Activated naive CD4-positive, alpha-beta T cell treated with Interleukin-2 at 50 U/mL for 16 hours (primary cell): ENCODE measurements around the gene RHEB.
A peak's percentile ranks its signal among the peaks of the same experiment; 100 is the strongest.

Experiments used
- DNase-seq: peaks from one replicate; pipeline ENCODE4 v3.0.0-alpha.2; 2020

Gene RHEB

DNA sequence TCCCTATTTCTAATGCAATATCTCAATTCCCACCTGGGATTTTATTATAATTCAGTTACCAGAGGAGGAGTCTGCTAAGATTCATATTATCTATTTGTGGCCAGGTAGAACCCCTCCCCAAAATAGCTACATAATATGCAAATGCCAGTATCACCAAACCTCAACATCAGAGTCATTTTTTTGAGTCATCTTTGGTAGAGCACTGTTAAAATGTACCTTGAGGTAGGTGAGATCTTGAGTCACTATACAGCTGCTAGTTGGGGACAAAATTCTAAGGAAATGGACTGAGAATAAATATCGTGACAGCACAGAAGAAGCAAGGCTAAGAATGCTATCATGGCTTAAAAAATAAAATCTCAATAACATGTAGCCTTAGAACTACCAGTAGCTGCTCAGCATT is 75.1 kb downstream of the RHEB start:
- DNase-seq: no peak

DNA sequence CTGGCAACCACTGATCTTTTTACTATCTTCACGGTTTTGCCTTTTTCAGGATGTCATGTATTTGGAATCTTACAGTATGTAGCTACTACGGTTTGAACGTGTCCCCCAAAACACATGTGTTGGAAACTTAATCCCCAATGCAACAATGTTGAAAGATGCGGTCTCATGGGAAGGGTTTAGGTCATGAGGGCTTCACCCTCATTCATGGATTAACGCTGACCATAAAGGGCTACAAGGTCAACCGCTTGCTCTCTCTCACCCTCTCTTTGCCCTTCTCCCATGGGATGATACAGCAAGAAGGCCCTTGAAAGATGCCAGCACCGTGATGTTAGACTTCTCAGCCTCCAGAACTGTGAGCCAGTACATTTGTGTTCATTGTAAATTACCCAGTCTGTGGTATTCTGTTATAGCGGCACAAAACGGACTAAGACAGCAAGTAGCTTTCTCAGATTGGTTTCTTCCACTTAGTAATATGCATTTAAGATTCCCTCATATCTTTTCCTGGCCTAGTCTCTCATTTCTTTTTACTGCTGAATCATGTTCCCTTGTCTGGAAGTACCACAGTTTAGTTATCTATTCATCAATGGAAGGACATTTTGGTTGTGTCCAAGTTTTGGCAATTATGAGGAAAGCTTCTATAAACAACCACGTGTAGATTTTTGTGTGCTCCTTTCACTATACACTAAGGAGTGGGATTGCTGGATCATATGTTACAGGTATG is 76.8 kb downstream of the RHEB start:
- DNase-seq: no peak

DNA sequence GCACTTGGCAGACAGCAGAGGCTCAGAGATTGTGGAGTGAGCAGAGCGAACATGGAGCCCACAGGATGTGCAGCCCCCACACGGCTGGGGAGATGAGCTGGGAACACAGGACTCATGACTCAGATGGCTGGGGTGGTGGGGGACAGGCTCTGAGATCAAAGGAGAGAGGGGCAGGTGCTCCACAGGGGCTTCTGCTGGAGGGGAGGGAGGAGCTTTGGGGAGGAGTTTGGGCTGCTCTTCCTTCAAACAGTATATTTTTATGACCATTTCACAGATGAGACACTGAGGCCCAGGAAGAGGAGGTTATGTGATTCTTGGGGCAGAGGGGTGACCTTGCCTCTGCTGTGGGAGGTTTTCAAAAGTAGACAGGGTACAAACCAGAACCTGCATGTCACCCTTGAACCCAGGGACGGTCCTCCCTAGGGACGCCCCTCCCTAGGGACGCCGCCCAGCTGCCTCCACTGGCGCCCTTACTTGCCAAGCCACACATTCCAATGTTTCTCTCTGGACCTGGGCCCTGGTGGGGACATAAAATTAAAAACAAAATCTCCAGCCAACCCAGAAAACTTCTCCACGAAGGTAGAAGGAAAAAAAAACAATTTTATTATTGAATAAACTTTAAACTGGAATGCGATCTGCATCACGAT is 78.8 kb downstream of the RHEB start:
- no peak for DNase-seq

DNA sequence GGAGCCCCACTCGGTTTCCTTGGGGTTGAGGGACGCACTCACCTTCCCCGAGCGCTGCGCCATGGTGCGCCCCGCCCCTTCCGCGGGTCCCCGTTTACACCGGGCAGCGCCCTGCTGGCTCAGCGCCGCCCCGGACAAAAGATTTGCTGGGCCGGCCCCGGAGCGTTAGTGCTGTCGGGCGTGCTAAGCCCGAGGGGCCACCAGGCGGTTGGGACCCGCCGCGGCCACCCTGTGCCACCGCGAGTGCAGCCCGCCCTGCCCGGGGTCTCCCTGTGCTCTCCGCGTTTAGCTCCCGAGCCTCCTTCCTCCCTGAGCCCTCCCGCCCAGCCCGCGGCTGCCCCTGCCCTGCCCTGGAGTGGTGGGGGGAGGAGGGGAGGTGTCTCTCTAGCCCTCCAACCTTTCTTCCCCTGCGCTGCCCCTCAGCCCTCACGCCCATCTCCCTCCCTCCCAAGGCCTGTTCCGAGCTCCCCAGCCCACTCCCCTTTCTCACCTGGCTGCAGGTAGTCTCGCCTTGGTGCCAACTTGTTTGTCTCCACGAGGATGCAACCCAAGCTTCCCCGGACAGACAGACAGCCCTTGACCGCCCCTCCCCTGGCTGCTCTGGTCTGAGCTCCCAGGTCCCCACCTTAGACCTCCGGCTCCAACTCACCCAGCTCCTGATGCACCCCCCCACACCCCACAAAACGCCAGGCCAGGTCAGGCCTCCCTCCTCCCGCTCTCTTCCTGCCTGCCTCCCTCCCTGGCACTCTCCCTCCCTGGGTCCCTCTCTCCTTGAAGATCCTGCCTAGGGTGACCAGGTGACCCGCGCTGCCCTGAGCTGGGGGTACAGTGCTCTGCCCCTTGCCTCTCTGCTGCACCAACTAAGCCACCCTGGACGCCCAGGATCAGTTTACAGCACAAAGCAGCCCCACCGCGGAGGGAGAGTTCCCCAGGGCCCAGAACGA is 79.6 kb downstream of the RHEB start, which contains the start of gene CRYGN:
CRYGN (minus strand) TSS at position 287 of the 944 bp plus-strand sequence; CDS start at position 63, 224 bp downstream.
- DNase-seq: peak; percentile 23

DNA sequence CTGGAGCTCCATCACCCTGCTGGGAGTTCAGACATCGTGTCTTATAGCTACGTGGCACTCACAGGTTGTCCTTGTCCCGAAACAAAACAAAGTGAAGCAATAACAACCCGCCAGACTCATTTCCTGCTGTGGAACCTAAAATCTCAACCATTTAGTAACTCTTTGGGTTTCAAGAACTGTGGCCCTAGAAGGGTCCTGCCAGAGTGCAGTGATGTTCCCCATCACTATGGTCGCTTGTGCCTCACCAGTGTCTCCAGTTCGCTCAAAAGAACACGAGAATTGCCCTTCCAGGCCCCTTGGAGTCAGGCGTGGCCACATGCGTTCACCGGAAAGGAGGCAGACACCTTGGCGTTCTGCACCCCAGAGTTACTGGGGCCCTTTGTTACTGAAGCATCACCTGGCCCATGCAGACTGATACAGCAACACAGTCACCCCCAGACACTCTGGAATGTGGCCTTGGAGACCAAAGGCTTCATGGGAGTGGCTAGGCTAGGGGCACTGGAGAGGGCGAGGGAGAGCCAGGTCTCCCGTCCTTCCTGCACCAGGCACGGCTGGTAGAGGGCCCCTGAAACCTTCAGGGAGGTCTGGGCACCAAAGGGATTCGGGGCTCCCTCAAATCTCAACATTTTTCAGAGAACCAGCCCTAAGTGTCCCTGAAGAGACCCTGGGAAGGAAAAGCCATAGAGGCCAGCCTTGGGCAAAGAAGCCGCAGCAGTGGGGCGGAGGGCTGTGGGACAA is 80.7 kb downstream of the RHEB start:
- no peak for DNase-seq

DNA sequence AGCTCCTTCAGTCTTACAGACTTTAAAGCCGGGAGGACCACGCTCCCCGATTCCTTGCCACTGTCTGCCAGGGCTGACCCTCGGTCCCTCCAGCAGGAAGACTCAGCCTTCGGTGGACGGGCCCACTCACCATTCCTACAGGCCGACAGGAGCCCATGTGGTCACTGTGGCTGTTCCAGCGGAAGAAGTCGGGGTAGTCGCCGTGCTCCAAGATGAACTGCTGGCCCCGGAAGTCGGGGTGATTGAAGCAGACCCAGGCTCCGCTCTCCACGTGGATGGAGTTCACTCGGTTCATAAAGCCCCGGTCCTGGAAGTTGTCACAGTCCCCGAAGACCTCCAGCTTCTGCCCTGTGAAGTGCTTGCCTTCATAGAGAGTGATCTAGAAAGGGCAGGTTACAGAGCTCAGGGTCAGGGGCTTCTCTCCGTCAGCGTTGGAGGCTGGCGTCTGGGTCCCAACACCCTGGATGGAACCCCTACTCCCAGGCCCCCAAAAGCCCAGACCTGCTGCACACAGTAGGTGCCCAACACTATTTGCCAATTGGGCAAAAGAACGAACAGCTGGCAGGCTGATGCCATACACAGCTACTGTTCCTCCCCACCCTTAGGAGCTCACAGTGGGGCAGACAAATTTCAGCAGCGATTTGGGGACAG is 81.7 kb downstream of the RHEB start:
- DNase-seq: no peak

DNA sequence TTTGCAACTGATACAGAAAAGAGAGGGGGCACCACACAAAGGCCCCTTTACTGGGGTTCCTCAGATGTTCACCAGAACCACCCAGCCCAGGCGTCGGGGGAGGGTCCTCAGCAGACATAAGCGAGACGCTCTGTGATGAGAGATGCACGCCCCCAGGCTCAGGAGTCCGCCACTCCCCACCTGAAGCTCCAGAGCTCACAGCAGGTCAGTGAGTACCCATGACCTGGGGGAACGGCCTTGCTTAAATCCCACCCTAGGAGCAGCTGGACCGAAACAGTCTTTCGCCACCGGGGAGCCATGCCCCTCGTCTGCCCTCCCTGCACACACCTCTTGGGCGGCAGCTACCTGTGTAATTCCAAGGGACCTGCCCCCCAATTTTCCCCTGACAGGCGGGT is 82.5 kb downstream of the RHEB start:
- no peak for DNase-seq

DNA sequence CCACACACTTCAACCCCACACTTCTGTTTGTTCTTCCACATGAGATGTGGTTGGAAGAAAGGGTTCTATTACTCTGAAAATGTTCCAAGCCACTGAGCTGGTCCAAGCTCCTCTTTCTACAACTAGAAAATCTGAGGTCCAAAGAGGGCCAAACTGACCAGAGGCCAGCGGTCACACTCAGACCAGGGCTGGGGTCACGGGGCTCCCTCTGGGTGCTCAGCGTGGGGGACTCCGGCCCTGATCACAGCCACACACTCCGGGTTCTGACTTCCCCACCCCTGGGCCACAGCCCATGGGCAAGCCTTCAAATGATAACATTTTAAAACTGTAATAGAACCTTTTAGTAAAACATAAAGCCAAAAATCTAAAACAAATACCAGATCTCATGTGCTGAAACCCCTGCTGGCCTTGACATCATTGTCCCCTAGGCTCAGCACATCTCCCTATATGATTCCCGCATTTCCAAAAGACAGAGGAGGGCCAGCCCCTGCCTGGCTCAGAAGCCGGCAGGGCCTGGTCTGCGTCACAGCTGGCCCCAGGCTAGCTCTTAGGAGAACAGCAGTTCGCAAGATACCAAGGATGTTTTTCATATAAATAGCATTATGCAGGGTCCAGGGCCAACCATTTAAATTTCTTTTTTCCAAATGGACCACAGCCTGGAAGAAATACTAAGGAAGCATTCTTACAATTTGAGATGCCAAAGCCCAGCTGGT is 83.1 kb downstream of the RHEB start:
- DNase-seq: no peak

DNA sequence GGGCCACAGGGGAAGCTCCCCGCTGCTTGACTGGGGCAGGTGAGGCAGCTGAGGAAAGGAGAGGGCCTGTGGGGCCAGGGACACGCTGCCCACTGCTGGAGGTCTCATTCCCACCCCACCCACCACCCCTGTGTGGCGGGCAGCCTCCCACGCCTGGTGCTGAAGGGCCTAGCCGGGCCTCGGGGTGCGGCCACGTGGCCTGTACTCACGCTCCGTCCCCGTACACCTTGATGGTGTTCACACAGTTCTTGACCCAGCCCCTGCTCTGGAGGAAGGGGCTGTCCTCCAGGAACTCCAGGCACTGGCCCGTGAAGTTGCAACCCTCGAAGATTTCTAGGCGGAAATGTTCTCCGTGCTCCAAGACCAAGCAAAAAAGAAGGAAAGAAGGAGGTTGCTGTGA is 83.7 kb downstream of the RHEB start:
- DNase-seq: no peak

DNA sequence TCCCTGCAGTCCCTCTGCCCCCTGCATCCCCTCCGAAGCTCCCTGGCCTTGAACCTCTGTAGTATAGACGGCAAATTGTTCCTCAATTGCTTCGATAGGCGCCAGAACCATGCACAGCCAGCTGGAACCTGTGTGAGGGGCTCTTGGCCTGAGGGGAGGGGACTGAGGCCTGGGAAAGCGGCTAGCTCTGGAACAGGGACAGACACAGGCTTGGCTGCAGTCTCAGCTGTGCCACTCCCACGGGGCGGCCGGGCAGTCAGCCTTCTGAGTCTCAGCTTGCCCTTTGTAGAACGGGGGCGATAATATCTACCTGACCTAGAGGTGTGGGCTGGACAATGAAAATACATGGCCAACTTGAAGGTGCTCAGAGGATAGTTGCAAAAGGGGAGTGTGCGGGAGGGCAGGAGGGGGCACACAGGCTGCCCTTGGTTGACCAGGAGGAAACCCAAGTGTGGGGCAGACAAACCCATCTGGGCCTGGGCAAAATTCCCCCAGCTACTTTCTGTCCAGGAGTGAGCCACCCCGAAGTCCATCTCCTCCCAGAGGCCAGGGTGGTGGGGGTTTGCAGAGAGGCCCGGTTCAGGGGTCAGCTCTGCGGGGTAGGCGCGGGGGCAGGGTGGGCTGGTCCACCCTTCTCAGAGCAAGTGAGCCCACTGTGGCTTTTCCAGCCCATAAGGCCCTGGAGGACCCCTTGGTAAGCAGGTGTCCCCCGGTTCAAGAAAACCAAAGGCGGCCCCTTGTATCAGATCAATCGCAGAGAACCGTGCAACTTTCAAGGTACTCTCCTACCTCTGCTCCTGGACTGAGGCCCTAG is 84.4 kb downstream of the RHEB start:
- no peak for DNase-seq

DNA sequence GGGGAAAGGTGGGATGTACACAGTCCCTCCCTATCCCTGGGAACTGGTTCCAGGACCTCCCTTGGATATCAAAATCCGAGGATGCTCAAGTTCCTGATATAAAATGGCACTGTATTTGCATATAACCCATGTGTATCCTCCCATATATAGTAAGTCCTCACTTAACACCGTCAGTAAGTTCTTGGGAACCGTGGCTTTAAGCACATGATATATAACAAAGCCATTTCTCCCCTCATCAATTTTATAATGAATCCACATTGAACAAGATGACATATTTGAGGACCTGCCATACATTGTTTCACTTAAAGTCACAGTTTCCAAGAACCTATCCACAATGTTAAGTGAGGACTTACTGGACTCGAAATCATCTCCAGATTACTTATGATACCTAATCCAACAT is 85.1 kb downstream of the RHEB start:
- no peak for DNase-seq

DNA sequence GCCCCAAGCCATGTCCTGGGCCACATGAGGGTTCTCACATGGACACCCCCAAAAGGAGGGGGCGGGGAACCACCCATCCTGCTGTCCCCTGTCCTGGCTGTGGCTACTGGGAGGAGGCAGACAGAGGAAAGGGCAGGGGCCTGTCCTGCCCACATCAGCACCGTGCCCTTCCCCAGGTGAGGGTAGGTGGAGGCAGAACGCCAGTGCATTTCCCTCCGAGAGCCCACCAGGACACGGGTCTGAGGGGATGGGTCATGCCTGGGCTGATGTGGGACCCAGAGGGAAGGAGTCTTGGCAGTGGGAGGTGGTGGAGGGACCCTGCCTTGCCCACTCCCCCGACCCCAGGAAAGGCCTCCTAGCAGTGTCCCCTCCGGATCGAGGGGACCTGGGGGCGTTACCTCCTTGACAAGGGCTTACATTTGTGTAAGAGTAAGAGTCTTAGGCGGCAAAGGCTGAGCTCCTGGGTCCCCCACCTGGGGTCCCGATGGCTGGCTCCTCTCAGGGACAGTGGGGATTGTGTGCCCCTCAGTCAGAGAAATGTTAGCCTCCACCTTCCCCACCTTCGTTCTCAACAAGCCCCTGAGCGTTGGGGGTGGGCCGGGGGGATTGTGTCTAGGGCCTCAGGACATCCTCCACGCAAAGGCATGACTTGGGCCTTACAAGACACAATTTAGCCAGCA is 85.8 kb downstream of the RHEB start:
- DNase-seq: no peak

DNA sequence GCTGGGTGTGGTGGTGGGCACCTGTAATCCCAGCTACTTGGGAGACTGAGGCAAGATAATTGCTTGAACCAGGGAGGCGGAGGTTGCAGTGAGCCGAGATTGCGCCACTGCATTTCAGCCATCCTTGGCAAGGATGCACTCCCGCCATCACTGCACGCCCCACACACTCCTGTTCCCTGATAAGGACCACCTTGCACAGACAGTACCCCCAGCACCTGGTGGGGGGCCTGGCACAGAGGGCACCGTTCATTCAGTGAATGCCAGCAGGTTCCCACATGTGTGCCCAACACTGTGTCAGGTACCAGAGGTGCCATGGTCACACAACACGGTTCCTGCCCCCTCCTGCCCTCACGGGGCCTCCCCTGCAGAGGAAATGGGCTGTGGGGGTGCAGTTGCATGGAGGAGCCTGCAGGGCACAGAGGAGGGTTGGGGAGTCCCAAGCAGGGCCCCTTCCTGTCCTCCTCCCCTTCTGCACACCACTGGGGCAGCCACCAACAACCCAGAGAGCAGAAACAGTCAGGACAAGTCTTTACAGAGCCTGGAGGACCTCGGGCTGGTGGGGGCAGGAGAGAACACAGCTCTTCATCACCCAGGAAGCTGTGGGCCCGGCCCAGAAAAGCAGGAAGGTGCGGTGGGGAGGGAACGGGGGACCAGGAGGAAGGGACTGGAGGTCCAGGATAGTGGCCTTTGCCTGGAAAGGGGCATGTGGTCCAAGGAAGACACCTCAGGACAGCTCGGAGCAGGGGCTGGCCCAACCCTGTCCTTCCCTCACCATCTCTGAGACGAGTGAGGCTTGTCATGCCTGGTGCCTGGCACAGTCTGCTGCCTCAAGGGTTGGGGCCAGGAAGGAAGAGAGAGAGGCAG is 86.8 kb downstream of the RHEB start:
- peak; percentile 68 for DNase-seq

DNA sequence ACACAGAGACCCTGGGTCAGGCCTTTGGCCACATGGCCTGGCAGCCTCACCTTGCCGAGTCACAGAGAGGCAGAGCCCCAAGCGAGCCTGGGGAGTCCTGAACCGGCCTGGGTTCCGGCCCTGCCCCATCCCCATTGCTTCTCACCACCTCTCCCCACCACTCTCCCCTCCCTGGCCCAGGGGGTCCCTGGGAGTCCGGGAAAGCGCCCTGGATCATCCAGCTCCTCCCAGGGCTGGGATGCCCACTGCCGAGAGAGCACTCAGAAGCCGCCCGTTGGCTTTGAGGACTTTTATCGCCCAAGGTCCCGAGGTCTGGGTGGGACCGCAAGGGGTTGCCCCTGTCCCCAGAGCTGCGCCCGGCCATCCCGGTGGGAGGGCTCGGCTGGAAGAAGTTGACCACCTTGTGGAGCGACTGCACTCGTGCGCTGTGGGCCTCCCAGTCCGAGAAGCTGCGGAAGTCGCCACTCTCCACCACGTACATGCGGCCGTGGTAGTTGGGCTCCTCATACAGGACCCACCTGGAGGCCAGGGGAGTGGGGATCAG is 87.9 kb downstream of the RHEB start:
- DNase-seq: no peak

DNA sequence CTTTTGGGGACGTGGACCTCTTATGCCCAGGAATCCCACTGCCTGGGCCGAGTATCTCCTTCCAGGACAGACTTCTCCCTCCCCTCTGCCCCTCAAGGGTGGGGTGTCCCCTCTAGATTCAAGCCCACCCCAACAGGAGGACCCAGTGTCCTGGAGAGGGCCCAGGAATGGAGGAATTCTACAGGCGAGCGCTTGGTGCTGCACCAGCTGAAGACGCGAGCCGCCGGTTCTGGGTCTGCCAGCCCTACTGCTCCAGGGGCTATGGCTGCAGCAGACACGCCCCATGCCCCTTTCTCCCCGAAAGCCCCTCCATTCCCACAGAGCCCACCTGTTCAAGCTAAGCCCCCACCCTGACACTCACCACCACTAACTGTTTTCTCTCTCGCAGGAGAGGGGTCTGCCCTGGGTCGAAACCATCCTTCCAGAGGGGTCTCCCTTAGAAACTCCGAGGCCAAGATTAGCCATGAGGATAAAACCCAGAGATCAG is 88.4 kb downstream of the RHEB start:
- DNase-seq: no peak

DNA sequence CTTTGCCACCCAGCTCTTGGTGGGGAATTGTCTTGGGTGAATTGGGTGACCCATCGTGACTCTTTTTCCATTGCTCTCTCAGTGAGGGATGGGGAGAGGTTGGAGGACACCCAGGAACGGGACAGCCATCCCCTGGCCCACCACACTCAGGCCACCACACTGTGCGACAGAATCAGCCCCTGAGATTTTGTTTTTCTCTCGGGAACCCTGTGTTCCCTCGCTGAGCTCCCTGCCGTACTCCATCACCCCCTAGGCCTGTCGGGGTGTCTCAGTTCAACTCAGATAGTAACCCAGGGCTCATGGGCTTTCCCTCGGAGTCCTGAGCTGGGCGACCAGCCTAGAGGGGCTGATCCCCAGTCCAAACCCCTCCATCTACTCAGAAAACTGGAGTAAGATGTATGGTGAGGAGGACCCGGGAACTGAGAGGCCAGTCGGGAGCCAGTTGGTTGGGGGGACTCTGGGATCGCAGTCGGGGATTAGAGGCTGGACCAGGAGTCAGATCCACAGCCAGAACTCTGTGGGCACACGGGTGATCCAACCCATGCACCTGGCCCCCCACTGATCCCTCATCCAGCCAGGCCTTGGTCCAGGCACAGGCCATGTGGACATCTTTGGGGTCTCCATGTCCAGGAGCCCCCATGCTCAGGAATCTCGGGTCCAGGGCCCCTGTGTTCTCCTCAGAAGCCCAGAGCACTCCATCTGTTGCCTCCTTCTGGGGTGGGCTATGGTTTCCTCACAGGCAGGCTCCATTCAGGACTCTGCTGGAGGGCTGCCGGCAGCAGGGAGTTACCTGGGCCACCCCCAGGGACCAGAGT is 89.1 kb downstream of the RHEB start:
- DNase-seq: no peak

DNA sequence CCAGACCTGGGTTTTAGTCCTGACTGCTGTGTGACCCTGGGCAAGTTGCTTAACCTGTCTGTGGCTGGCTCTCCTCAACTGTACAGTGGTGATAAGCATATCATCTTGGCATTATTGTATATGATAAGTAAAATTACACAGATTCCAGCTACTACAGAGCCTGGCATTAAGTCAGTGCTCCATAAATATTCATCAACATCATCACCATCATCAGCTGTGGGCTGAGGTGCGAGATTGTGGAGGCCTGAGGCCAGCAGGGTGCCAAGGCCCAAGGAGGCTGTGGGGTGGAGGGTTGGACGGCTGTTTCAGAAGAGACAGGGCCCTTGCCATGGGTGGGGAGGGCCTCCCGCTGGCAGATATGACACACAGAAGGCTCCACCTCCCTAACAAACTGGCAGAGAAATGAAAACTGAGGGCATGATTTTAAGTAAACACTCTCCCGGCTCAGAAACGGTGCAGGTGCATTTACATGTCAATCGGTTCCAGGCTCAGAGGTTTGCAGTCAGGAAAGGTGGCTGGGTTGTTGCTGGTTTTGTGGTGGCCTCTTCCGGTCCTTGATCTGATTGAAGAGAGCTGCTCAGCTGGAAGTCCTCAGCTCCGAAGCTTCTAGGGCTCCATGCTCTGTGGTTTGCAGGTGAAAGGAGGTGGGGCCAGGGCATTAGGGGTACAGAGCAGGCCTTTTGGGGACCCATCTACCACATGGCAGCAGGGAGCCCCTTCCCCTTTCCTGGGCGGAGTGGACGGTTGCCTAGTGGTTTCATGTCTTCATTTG is 89.9 kb downstream of the RHEB start:
- DNase-seq: peak; percentile 44
